ENCODE data around the gene C2CD4C.
"Not testable (repeated sequence)": the region's sequence is repeated elsewhere in the genome, so short reads cannot be mapped to it uniquely, and the experiment has no call there.

Gene C2CD4C

DNA sequence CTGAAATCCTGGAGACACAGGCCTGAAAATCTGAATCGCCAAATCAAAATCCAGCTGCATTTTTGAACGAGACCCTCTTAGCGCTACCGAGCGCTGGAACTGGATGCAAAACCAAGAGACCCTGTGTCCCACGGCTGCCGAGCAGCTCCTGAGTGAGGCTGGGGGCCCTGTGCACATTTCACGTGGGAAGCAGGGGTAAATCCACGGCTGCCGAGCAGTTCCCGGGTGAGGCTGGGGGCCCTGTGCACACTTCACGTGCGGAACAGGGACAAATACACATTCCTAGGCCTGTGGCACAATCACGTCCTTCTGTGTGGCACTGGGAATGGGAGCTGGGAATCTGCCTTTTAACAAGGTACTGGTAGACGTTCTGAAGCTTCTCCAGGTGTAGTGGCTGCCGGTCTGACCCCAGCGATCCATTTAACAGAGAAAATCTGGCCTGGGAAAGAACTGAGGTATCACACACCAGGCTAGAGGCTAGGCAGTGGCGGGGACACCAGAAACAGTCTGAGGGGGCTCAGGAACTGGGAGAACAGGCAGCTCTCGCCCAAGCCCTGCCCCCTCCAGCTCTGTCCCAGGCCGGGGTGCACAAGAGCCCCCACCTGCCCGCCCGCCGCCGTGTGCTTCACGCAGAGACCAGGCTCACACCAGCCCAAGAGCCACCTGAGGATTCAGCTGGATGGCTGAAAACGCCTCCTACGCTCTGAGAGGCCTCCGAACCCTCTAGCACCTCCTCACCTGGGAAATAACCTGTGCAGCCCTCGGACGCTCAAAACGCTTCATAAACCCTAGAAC lies 11.0 kb upstream of the C2CD4C start:
- Histone ChIP-seq H3K4me3 (no peak overlapping the region), H3K4me1 (no peaks in the 10 kb centered on the region), H3K27ac (no peak overlapping the region), H3K9me3 (replicated peaks in 1 of 11) (no peaks in the 10 kb centered on the region), H3K27me3 (no peaks in the 10 kb centered on the region), H3K9ac (no peak overlapping the region), H3K4me2 (no peak overlapping the region), H3K36me3 (no peaks in the 10 kb centered on the region), H4K20me1 (0 out of 22 replicates have a peak, but pooled peaks cover 0 to 3% (median 0%) of the 10 kb centered on the region in 11 experiments)
- no peak for TF ChIP-seq Cebpa-rat (IDR thresholded peaks at IDR 0.05)

DNA sequence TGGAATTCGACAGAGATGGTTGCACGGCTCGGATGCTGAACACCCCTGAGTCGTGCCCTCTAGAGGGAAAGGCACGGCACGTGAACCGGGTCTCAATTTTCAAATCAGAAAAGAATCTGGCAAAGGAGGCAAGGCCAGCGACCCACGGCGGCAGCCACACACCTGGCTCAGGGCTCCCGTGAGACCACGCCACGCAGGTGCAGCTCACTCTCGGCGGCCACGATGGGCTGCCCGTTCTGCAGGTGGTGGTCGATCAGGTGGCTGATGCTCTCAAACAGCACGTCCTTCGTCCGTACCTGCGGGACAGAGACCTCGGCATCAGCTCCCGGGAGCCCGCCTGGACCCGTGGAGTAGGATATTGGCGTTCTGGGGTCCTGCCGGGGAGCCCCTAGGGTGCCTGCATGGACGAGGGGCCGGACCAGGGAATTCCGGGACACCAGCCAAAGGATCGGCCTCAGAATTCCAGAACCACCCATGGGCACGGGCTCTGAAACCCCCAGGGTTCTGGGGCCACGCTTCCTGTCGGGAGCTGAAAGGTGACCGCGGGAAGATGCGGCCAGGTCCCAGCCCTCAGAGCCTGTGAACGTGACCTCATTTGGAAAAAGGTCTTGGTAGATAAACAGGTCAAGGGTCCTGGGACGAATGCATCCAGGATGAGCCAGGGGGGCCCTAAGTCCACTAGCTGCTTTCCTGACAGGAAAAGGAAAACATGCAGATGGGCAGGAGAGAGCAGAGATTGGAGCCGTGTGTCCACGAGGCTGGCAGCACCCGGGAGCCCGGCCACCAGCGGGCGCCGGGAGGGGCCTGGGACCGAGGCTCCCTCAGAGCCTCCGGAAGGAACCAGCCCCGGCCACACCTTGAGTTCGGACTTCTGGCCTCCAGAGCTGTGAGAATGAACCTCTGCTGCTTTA lies 10.1 kb upstream of the C2CD4C start:
- Histone ChIP-seq H3K9ac (no peak overlapping the region), H3K36me3 (no peaks in the 10 kb centered on the region), H3K27ac (no peak overlapping the region), H3K4me2 (no peak overlapping the region), H3K4me1 (no peaks in the 10 kb centered on the region), H4K20me1 (0 out of 22 replicates have a peak, but pooled peaks cover 0 to 3% (median 0%) of the 10 kb centered on the region in 11 experiments), H3K27me3 (no peaks in the 10 kb centered on the region), H3K9me3 (replicated peaks in 1 of 11) (no peaks in the 10 kb centered on the region), H3K4me3 (no peak overlapping the region)
- no peak for TF ChIP-seq Cebpa-rat (IDR thresholded peaks at IDR 0.05)

DNA sequence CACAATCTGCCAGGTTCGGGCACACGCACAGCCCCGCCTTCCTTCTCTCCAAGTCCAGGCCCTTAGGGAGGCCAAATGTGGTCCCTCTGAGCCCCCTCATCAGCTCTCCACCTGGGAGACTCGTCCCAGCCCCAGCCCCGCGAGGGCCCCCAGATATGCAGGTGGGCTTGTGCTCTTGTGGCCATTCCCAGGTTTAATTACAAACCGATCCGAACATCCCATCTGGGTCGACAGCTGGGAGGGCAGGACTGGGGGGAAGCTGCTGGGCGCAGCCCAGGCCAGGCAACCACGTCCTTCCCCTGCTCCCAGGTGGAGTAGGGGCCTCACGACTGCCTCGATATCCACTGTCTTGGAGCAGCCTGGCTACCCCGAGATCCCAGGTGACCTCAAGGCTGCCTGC lies 7.5 kb upstream of the C2CD4C start:
- no peak overlapping the region for H3K9ac ChIP-seq
- H3K4me3 ChIP-seq: no peak overlapping the region
- H3K4me2 ChIP-seq: no peak overlapping the region
- H3K27me3 ChIP-seq: no peaks in the 10 kb centered on the region; a peak in 1 of 22 replicates
- TF ChIP-seq Cebpa-rat (IDR thresholded peaks at IDR 0.05): no peak
- no peaks in the 10 kb centered on the region for H3K9me3 ChIP-seq (replicated peaks in 1 of 11)
- no peaks in the 10 kb centered on the region for H3K36me3 ChIP-seq
- H3K4me1 ChIP-seq: no peaks in the 10 kb centered on the region
- peaks cover 0 to 8% (median 0%) of the 10 kb centered on the region in 11 experiments; a peak in 1 of 22 replicates for H4K20me1 ChIP-seq
- H3K27ac ChIP-seq: no peak overlapping the region

DNA sequence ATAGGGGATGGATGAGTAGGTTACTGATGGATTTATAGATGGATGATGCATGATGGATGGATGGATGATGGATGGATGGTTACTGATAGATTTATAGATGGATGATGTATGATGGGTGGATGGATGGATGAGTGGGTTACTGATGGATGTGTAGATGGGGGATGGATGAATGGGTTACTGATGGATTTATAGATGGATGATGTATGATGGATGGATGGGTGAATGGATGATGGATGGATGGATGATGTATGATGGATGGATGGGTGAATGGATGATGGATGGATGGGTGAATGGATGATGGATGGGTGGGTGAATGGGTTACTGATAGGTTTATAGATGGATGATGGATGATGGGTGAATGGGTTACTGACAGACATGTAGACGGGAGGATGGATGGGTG lies 6.3 kb upstream of the C2CD4C start:
- no peak for TF ChIP-seq Cebpa-rat (IDR thresholded peaks at IDR 0.05)
- Histone ChIP-seq H3K4me1 (no peaks in the 10 kb centered on the region), H3K4me2 (no peak overlapping the region), H3K4me3 (no peak overlapping the region), H3K9me3 (replicated peaks in 1 of 11) (no peaks in the 10 kb centered on the region), H4K20me1 (peaks cover 0 to 8% (median 0%) of the 10 kb centered on the region in 11 experiments; a peak in 1 of 22 replicates), H3K27me3 (peaks cover 0 to 3% (median 1%) of the 10 kb centered on the region in 11 experiments; a peak in 9 of 22 replicates), H3K9ac (no peak overlapping the region), H3K36me3 (no peaks in the 10 kb centered on the region), H3K27ac (no peak overlapping the region)

DNA sequence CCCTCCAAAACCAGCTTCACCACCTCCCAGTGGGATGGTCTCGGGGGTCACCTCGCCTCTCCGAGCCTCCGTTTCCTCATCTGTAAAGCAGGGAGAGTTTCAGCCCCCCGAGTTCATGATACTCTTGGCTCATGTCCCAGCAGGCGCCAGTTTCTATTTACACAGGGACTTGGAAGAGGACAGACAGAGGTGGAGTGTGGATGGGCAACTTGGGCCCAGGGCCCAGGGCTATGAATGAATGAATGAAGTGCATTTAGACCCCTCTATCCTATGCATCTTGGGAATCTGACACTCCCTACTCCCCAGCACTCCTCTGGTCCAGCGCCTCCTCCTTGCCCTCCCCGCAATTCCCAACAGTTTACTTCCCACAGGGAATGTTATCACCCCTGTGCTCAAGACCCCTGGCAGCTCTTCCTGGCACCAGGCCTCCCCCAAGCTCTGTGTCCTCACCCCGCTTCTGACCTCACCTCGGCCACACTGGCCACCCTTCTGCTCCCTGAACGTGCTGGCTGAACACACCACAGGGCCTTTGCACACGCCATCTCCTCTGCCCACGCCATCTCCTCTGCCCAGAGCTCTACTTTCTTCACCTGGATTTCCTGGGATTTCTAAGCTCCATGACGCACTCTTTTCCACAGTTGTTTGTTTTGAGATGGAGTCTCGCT lies 4.9 kb upstream of the C2CD4C start:
- no peaks in the 10 kb centered on the region for H3K9me3 ChIP-seq (replicated peaks in 1 of 11)
- H3K27me3 ChIP-seq: peaks cover 0 to 17% (median 15%) of the 10 kb centered on the region in 11 experiments; a peak in 15 of 22 replicates
- no peak overlapping the region for H3K27ac ChIP-seq
- no peak for TF ChIP-seq Cebpa-rat (IDR thresholded peaks at IDR 0.05)
- no peak overlapping the region for H3K4me3 ChIP-seq
- peaks cover 4 to 10% (median 8%) of the 10 kb centered on the region in 10 experiments; a peak in 16 of 20 replicates for H3K4me1 ChIP-seq
- H3K9ac ChIP-seq: no peak overlapping the region
- H4K20me1 ChIP-seq: peaks cover 0 to 13% (median 0%) of the 10 kb centered on the region in 11 experiments; a peak in 4 of 22 replicates
- H3K4me2 ChIP-seq: no peak overlapping the region
- H3K36me3 ChIP-seq: no peaks in the 10 kb centered on the region

DNA sequence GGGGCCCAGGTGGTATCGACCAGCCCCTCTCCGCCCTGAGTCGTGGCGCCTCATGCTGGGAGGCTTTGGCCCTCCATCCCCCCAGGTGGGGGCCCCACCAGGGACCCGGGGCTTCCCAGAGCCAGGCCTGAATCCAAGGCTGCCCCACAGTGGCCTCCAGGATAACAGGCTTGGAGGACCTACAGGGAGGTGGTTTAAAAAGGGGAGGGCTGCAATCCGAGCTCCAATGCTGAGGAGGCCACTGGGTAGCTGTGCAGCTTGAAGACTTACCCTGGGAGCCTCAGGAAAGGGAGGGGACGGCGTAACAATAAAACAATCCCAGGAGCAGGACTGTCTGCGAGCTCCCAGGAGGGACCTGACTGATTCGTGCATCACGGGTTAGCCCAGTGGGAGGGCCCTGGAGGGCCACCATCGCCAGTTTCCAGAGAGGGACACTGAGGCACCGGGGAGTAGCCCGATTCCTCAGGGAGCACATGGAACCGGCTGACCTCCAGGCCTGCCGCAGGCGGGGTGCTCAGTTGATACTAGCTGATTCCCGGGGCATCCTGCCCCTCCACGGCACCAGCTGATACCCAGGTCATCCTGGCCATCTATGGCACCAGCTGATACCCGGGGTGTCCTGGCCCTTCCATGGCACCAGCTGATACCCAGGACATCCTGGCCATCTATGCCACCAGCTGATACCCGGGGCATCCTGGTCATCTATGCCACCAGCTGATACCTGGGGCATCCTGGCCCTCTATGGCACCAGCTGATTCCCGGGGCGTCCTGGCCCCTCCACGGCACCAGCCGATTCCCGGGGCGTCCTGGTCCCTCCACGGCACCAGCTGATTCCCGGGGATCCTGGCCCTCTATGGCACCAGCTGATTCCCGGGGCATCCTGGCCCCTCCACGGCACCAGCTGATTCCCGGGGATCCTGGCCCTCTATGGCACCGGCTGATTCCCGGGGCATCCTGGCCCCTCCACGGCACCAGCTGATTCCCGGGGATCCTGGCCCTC lies 3.7 kb upstream of the C2CD4C start:
- no peak overlapping the region for H3K4me3 ChIP-seq
- H3K4me2 ChIP-seq: no peak overlapping the region
- no peak overlapping the region for H3K27ac ChIP-seq
- no peaks in the 10 kb centered on the region for H3K36me3 ChIP-seq
- peaks cover 0 to 19% (median 0%) of the 10 kb centered on the region in 11 experiments; a peak in 5 of 22 replicates for H4K20me1 ChIP-seq
- no peaks in the 10 kb centered on the region for H3K9me3 ChIP-seq (replicated peaks in 1 of 11)
- no peak overlapping the region for H3K9ac ChIP-seq
- peaks cover 4 to 23% (median 17%) of the 10 kb centered on the region in 10 experiments; a peak in 18 of 20 replicates for H3K4me1 ChIP-seq
- H3K27me3 ChIP-seq: peaks cover 0 to 30% (median 17%) of the 10 kb centered on the region in 11 experiments; a peak in 15 of 22 replicates
- TF ChIP-seq Cebpa-rat (IDR thresholded peaks at IDR 0.05): no peak

DNA sequence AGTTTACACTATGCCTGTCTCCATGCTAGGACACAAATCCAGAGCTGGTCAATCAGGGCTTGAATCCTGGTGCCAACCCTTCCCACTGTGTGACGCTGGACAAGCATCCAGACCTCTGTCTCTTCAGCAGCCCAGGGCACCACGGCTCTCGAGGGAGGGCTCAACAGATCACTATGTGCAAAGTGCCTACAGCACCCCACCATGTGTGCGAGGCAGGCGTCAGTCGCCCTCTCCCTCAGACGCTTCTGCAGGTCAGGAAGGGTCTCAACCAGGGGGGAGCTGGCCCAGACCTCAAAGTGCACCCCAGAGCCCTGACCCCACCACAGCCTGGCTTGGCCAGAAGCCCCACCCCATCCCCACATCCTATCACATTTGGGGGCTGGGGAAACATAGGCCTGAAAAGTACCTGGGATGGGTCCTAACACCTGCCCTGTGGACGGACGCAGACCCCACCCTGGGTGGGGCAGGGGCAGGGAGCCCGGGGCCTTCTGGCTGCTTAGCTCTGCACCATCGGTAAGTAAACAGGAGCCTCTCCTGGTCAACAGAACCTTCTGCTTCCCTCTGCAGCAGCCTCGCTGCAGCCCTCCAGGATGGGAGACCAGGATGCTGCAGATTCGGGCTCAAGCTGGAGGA lies 2.9 kb upstream of the C2CD4C start:
- no peak overlapping the region for H3K4me3 ChIP-seq
- no peak overlapping the region for H3K27ac ChIP-seq
- no peaks in the 10 kb centered on the region for H3K36me3 ChIP-seq
- no peak overlapping the region for H3K4me2 ChIP-seq
- H3K9ac ChIP-seq: no peak overlapping the region
- TF ChIP-seq Cebpa-rat (IDR thresholded peaks at IDR 0.05): no peak
- H4K20me1 ChIP-seq: peaks cover 0 to 27% (median 0%) of the 10 kb centered on the region in 11 experiments; a peak in 5 of 22 replicates
- peaks cover 0 to 33% (median 17%) of the 10 kb centered on the region in 11 experiments; a peak in 15 of 22 replicates for H3K27me3 ChIP-seq
- H3K9me3 ChIP-seq (replicated peaks in 1 of 11): no peaks in the 10 kb centered on the region
- peaks cover 4 to 29% (median 20%) of the 10 kb centered on the region in 10 experiments; a peak in 18 of 20 replicates for H3K4me1 ChIP-seq

DNA sequence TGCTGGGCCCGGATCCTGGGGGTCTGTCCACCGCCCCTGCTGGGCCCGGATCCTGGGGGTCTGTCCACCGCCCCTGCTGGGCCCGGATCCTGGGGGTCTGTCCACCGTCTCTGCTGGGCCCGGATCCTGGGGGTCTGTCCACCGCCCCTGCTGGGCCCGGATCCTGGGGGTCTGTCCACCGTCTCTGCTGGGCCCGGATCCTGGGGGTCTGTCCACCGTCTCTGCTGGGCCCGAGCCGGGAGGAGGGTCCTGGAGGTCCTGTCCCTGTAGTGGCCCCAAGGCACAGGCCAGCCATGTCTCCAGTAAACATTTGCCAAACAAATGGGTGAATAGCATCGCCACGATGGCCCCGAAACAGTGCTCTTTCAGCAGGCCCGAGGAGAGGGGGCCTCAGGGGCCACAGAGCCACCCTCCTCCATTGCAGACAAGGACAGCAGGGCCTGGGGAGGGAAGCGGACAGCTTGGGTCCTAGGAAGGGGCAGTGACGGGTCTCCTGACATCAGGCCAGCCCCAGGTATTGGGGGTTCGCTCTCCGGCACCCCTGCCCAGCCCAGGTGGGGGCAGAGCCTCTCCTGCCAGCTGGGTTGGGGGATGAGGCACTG lies 2.3 kb upstream of the C2CD4C start:
- H3K27me3 ChIP-seq: peaks cover 0 to 38% (median 17%) of the 10 kb centered on the region in 11 experiments; a peak in 15 of 22 replicates
- peaks cover 4 to 33% (median 23%) of the 10 kb centered on the region in 10 experiments; a peak in 18 of 20 replicates for H3K4me1 ChIP-seq
- not testable (repeated sequence) for H3K9me3 ChIP-seq (replicated peaks in 1 of 11); H3K4me2 ChIP-seq; H3K9ac ChIP-seq; H3K36me3 ChIP-seq; H3K4me3 ChIP-seq; H3K27ac ChIP-seq
- H4K20me1 ChIP-seq: peaks cover 0 to 29% (median 0%) of the 10 kb centered on the region in 11 experiments; a peak in 5 of 22 replicates

Measured in BLaER1 treated with 17β-estradiol and CSF1 and Interleukin-3, amounts not matched to agents 10 nM and 100 nM (cell line).